ENCODE data around the gene B4GALNT4.
"Not testable (repeated sequence)": the region's sequence is repeated elsewhere in the genome, so short reads cannot be mapped to it uniquely, and the experiment has no call there.

- not testable (repeated sequence) for TF ChIP-seq CTCF, EZH2phosphoT487 (IDR thresholded peaks at IDR 0.05; ENCODE audit: low read length)
These were observed 40.7 kb upstream of the B4GALNT4 start for GRCh38 chr11:328516-329100.
